Panc1 (cell line): ENCODE measurements around the gene BLOC1S6. TPM values are rescaled to one million over a fixed set of nuclear protein-coding genes. Genes with fewer than 3 reads are reported as not detected.

Source experiments
- ATAC-seq: fragments of 200-7000 bp; cut with Tn5 transposase; 2 replicates; pipeline ENCODE4 v1.9.1; 2020; ENCODE audit warnings: mild to moderate bottlenecking, moderate library complexity
- BruUV-seq: library from RNA; stranded (reverse); fragments of 400-500 nt; replicated peaks from 2 replicates; lab custom pipeline; 2021; lab: Mats Ljungman, UMichigan
- CTCF ChIA-PET: fragments of 300-600 bp; sonication (Branson Sonifier 250); formaldehyde crosslinking; loops from one replicate; lab custom pipeline; 2022; ENCODE audit warnings: antibody characterized with exemption; lab: Charles Lee
- POLR2A ChIA-PET: fragments of 300-600 bp; sonication (Branson Sonifier 250); formaldehyde crosslinking; loops from one replicate; lab custom pipeline; 2022; ENCODE audit warnings: antibody characterized with exemption; lab: Charles Lee
- DNase-seq: peaks from one replicate; pipeline ENCODE4 v3.0.0-alpha.2; 2010; ENCODE audit warnings: low read depth, low spot score
- H3K27ac ChIP-seq: 2 replicates; pipeline ENCODE4 v1.5.1; 2011; ENCODE audit warnings: mild to moderate bottlenecking, low read length, inconsistent platforms
- H3K27me3 ChIP-seq: fragments of 200-500 bp; sonication (Bioruptor generic); 2 replicates; pipeline ENCODE4 v1.6.0; 2014; ENCODE audit warnings: low read length, inconsistent platforms; ENCODE audit not compliant: control insufficient read depth, insufficient read depth
- H3K36me3 ChIP-seq: fragments of 200-500 bp; sonication (Bioruptor generic); 2 replicates; pipeline ENCODE4 v1.5.1; 2014; ENCODE audit warnings: inconsistent platforms, mild to moderate bottlenecking, low read length, moderate library complexity; ENCODE audit not compliant: control insufficient read depth, insufficient read depth
- H3K4me1 ChIP-seq: 2 replicates; pipeline ENCODE4 v1.5.1; 2011; ENCODE audit warnings: inconsistent platforms, mild to moderate bottlenecking, low read length, moderate library complexity; ENCODE audit not compliant: control insufficient read depth, insufficient read depth
- H3K4me3 ChIP-seq, 2 experiments: 2 replicates each; pipeline ENCODE4 v1.5.1; 2011 to 2012; ENCODE audit warnings: low read depth in 2 of 2, low read length in 2 of 2, mild to moderate bottlenecking in 2 of 2, inconsistent platforms in 1 of 2, moderate library complexity in 1 of 2
- H3K9me3 ChIP-seq: fragments of 200-500 bp; sonication (Bioruptor generic); 2 replicates; pipeline ENCODE4 v1.5.1; 2014; ENCODE audit warnings: low read depth, mild to moderate bottlenecking, inconsistent platforms, low read length, moderate library complexity; ENCODE audit not compliant: control insufficient read depth, insufficient read depth
- CTCF ChIP-seq: fragments of 450-650 bp; IDR thresholded peaks from 2 replicates; pipeline ENCODE4 v1.5.1; 2017; ENCODE audit warnings: mild to moderate bottlenecking
- POLR2AphosphoS5 ChIP-seq: IDR thresholded peaks from 2 replicates; pipeline ENCODE4 v1.6.1; 2012; ENCODE audit warnings: mild to moderate bottlenecking, low read depth, low read length, moderate library complexity
- SIN3A ChIP-seq: IDR thresholded peaks from 2 replicates; pipeline ENCODE4 v1.6.1; 2012; ENCODE audit warnings: low read depth, mild to moderate bottlenecking, low read length, moderate library complexity, borderline replicate concordance; ENCODE audit not compliant: insufficient read depth
- TCF7L2 ChIP-seq: IDR thresholded peaks from 2 replicates; pipeline ENCODE4 v1.6.1; 2011; ENCODE audit warnings: mild to moderate bottlenecking, low read depth, low read length, inconsistent platforms
- in situ Hi-C: cut with HindIII; loops from 2 replicates; pipeline ENCODE4 v1.10.0; 2016; ENCODE audit warnings: low sequenced_read_pairs, low pct_unique_long_range_greater_than_20kb
- intact Hi-C: fragments of 100-400 bp; cut with micrococcal nuclease; formaldehyde crosslinking; loops from one replicate; pipeline ENCODE4 v1.10.0; 2022; ENCODE audit not compliant: unreplicated experiment
- total RNA-seq: library from RNA; stranded (reverse); gene quantifications from one replicate; pipeline ENCODE4 v1.2.1, GENCODE V29; 2021; ENCODE audit not compliant: unreplicated experiment
- TF ChIP-seq, protein P1 (sequence below), 2 experiments: IDR thresholded peaks; 2 replicates each; pipeline ENCODE4 v1.6.1; 2011 to 2012; ENCODE audit warnings: low read depth in 2 of 2, control low read depth in 1 of 2, low read length in 1 of 2, mild to moderate bottlenecking in 1 of 2, moderate library complexity in 1 of 2; ENCODE audit not compliant: insufficient read depth in 1 of 2

The BLOC1S6 gene
- total RNA-seq, 1 experiment from 2014 or later, result 52.0 TPM

DNA sequence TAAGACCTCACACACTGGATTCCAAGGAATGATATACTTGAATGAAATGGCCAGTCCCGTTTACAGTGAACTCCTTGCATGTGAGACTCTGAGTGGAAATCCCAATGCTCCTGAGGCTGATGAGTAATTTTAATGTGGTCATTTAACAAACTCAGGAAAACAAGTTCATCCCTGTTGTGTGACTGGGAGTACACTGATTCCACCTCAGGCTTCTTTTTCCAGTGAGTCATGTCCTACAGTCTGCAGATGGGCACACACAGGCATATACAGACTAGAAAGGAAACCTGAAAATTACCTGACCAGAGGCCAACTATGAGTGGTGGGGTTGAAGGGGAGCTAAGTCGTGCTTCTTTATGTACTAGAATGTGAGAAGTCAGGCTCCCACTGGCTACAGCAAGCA lies 53.4 kb downstream of the BLOC1S6 start:
- H3K4me1 ChIP-seq, result peaks cover 64% of the 10 kb centered on the region

GRCh38 chr15:45641374-45641781 lies 54.2 kb downstream of the BLOC1S6 start:
- ATAC-seq (peak; percentile 67), DNase-seq (no peak)
- no peaks in the 10 kb centered on the region for H3K36me3 ChIP-seq
- CTCF ChIA-PET, result interaction anchor here (0.6 to 1.5 kb wide), 2 partner anchors 64 to 318 kb away, joined by 3 to 5 read pairs; no protein-coding TSS in a partner anchor
- H3K4me1 ChIP-seq, result peaks cover 72% of the 10 kb centered on the region
- TF ChIP-seq TCF7L2, result no peak
- TF ChIP-seq, protein P1, sequence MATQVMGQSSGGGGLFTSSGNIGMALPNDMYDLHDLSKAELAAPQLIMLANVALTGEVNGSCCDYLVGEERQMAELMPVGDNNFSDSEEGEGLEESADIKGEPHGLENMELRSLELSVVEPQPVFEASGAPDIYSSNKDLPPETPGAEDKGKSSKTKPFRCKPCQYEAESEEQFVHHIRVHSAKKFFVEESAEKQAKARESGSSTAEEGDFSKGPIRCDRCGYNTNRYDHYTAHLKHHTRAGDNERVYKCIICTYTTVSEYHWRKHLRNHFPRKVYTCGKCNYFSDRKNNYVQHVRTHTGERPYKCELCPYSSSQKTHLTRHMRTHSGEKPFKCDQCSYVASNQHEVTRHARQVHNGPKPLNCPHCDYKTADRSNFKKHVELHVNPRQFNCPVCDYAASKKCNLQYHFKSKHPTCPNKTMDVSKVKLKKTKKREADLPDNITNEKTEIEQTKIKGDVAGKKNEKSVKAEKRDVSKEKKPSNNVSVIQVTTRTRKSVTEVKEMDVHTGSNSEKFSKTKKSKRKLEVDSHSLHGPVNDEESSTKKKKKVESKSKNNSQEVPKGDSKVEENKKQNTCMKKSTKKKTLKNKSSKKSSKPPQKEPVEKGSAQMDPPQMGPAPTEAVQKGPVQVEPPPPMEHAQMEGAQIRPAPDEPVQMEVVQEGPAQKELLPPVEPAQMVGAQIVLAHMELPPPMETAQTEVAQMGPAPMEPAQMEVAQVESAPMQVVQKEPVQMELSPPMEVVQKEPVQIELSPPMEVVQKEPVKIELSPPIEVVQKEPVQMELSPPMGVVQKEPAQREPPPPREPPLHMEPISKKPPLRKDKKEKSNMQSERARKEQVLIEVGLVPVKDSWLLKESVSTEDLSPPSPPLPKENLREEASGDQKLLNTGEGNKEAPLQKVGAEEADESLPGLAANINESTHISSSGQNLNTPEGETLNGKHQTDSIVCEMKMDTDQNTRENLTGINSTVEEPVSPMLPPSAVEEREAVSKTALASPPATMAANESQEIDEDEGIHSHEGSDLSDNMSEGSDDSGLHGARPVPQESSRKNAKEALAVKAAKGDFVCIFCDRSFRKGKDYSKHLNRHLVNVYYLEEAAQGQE (IDR thresholded peaks at IDR 0.05; ENCODE audit: insufficient read depth in 1 of 2, low read depth in 2 of 2, low read length in 1 of 2), result no peak
- no peak for TF ChIP-seq POLR2AphosphoS5
- TF ChIP-seq CTCF, result no peak
- TF ChIP-seq SIN3A, result no peak
- intact Hi-C loops (no loop called here), in situ Hi-C loops (no loop called here)
- H3K27ac ChIP-seq, result peak overlapping the region; percentile 75
- H3K27me3 ChIP-seq, result no peaks in the 10 kb centered on the region
- no peaks in the 10 kb centered on the region for H3K9me3 ChIP-seq
- peak overlapping the region in 1 of 2 experiments; percentile 16; a peak in 2 of 4 replicates for H3K4me3 ChIP-seq
- POLR2A ChIA-PET, result no interaction called here
- BruUV-seq, result no TSS peak

More for the DNA sequence above, 53.4 kb downstream of the BLOC1S6 start:
- Histone ChIP-seq H3K27ac (peak overlapping the region; percentile 75), H3K36me3 (no peaks in the 10 kb centered on the region), H3K4me3 (no peak overlapping the region), H3K27me3 (no peaks in the 10 kb centered on the region), H3K9me3 (no peaks in the 10 kb centered on the region)
- POLR2A ChIA-PET, result no interaction called here
- BruUV-seq, result no TSS peak
- TF ChIP-seq CTCF (no peak), TCF7L2 (no peak), POLR2AphosphoS5 (no peak; the same call in 1 of the 2 replicates), SIN3A (no peak)
- TF ChIP-seq, protein P1 (IDR thresholded peaks at IDR 0.05; ENCODE audit: insufficient read depth in 1 of 2, low read depth in 2 of 2, low read length in 1 of 2), result no peak
- in situ Hi-C loops, result no loop called here
- ATAC-seq, result peak; percentile 70
- intact Hi-C loops, result no loop called here
- no peak for DNase-seq
- CTCF ChIA-PET, result interaction anchor here (1.5 kb wide), 1 partner anchor 65 kb away, joined by 5 read pairs; no protein-coding TSS in a partner anchor
